Gastroesophageal sphincter (tissue), 4 donors: ENCODE measurements around the gene LSS. TPM values are rescaled to one million over a fixed set of nuclear protein-coding genes. Genes with fewer than 3 reads are reported as not detected.

Experiments
- ATAC-seq: fragments of 150-250 bp; one replicate; pipeline ENCODE4 v1.9.1; 2016; ENCODE audit warnings: mild to moderate bottlenecking, moderate library complexity
- H3K27ac ChIP-seq, 4 donors: fragments of 200-600 bp; sonication (generic) in 3 of 4; 1 replicate in 3 of 4; 2 replicates in 1 of 4; pipeline ENCODE4 v1.5.1; 2016 to 2019
- H3K27me3 ChIP-seq: fragments of 200-600 bp; sonication (generic); one replicate; pipeline ENCODE4 v1.5.1; 2019
- H3K36me3 ChIP-seq, 2 donors: fragments of 200-600 bp; sonication (generic); one replicate each; pipeline ENCODE4 v1.5.1; 2019; ENCODE audit warnings: control low read depth in 1 of 2
- H3K4me1 ChIP-seq, 3 donors: fragments of 200-600 bp; sonication (generic); 1 replicate in 2 of 3; 2 replicates in 1 of 3; pipeline ENCODE4 v1.5.1; 2016 to 2019; ENCODE audit warnings: control low read depth in 2 of 3
- H3K4me3 ChIP-seq, 2 donors: fragments of 200-600 bp; sonication (generic); one replicate each; pipeline ENCODE4 v1.5.1; 2019; ENCODE audit warnings: mild to moderate bottlenecking in 1 of 2, moderate library complexity in 1 of 2
- H3K9me3 ChIP-seq, 3 donors: fragments of 200-600 bp; sonication (generic); one replicate each; pipeline ENCODE4 v1.5.1; 2017 to 2019; ENCODE audit warnings: control low read depth in 2 of 3
- EP300 ChIP-seq: sonication (generic); formaldehyde crosslinking; IDR thresholded peaks from one replicate; pipeline ENCODE4 v1.6.1; 2017; ENCODE audit warnings: antibody characterized with exemption, mild to moderate bottlenecking
- POLR2A ChIP-seq, 2 donors: fragments of 450-650 bp; IDR thresholded peaks; one replicate each; pipeline ENCODE4 v1.6.1; 2017; ENCODE audit warnings: antibody characterized with exemption in 2 of 2, mild to moderate bottlenecking in 2 of 2, moderate library complexity in 1 of 2
- POLR2AphosphoS5 ChIP-seq: sonication (generic); formaldehyde crosslinking; IDR thresholded peaks from one replicate; pipeline ENCODE4 v1.6.1; 2017; ENCODE audit warnings: antibody characterized with exemption
- WGBS, 2 donors: methylation state at CpG; one replicate each; pipeline ENCODE4 v1.1.5; 2018; ENCODE audit warnings: low coverage in 1 of 2; 5-methylcytosine and 5-hydroxymethylcytosine counted together
- total RNA-seq, 4 donors: library from RNA; depleted of rRNA; stranded (reverse); fragments of >200 nt; gene quantifications; one replicate each; pipeline ENCODE4 v1.1.0, GENCODE V29; 2016
- TF ChIP-seq, protein P1 (sequence below), 4 experiments: fragments of 200-600 bp in 2 of 4; fragments of 450-650 bp in 2 of 4; sonication (generic) in 1 of 4; IDR thresholded peaks; one replicate each; pipeline ENCODE4 v1.5.1; 2017 to 2019; ENCODE audit warnings: antibody characterized with exemption in 4 of 4, mild to moderate bottlenecking in 2 of 4, moderate library complexity in 2 of 4

Gene LSS
- total RNA-seq, 4 donors from 2014 or later: 57.7 to 104 (median 85.7) TPM

DNA sequence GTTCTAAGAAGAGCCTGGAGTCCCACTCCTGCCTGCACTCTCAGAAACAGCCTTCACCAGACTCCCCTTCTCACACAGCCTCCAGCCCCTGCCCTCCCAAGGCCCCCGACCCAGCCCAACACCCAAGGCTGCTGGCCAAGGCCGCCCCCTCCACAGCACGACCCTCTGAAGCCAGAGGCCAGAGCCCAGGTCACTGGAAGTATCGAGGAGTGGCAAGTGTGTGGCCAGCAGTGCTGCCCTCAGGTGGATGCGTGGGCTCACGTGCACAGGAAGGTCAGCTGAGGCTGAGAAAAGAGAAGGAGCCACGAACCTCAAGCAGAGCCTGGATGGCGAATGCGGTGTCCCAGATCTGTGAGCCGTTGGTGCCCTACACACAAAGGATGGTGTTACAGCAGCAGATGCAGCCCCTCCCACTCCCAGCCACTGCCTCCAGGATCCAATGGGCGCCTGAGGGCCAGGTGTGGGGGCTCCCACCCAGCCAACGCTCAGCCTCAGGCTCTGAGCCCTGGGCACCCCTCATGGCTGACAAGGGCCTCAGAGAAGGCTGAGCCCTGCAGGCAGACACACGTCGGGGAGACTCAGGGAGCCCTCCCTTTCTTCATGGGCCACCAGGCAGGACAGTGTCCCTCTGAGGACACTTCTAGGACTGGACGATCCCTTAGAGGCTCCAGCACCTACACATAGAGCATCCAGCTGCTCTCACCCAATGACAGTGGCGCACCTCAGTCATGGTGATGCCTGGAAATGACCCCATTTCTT, 18.0 kb downstream of the LSS start:
- Histone ChIP-seq H3K4me3 (no peak overlapping the region), H3K27ac (no peak overlapping the region), H3K36me3 (peaks cover 0 to 100% of the 10 kb centered on the region in 2 donors), H3K27me3 (no peaks in the 10 kb centered on the region), H3K4me1 (no peaks in the 10 kb centered on the region), H3K9me3 (no peaks in the 10 kb centered on the region)
- no peak for TF ChIP-seq EP300
- TF ChIP-seq POLR2AphosphoS5: no peak
- TF ChIP-seq, protein P1, sequence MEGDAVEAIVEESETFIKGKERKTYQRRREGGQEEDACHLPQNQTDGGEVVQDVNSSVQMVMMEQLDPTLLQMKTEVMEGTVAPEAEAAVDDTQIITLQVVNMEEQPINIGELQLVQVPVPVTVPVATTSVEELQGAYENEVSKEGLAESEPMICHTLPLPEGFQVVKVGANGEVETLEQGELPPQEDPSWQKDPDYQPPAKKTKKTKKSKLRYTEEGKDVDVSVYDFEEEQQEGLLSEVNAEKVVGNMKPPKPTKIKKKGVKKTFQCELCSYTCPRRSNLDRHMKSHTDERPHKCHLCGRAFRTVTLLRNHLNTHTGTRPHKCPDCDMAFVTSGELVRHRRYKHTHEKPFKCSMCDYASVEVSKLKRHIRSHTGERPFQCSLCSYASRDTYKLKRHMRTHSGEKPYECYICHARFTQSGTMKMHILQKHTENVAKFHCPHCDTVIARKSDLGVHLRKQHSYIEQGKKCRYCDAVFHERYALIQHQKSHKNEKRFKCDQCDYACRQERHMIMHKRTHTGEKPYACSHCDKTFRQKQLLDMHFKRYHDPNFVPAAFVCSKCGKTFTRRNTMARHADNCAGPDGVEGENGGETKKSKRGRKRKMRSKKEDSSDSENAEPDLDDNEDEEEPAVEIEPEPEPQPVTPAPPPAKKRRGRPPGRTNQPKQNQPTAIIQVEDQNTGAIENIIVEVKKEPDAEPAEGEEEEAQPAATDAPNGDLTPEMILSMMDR (IDR thresholded peaks at IDR 0.05): no peak
- no peak for TF ChIP-seq POLR2A (IDR thresholded peaks at IDR 0.05)
- WGBS, 2 donors: 100% methylated on average over 3 of the region's 16 CpGs; no CpG with 5 or more reads in 1 of the 2 donors
- no peak for ATAC-seq

DNA sequence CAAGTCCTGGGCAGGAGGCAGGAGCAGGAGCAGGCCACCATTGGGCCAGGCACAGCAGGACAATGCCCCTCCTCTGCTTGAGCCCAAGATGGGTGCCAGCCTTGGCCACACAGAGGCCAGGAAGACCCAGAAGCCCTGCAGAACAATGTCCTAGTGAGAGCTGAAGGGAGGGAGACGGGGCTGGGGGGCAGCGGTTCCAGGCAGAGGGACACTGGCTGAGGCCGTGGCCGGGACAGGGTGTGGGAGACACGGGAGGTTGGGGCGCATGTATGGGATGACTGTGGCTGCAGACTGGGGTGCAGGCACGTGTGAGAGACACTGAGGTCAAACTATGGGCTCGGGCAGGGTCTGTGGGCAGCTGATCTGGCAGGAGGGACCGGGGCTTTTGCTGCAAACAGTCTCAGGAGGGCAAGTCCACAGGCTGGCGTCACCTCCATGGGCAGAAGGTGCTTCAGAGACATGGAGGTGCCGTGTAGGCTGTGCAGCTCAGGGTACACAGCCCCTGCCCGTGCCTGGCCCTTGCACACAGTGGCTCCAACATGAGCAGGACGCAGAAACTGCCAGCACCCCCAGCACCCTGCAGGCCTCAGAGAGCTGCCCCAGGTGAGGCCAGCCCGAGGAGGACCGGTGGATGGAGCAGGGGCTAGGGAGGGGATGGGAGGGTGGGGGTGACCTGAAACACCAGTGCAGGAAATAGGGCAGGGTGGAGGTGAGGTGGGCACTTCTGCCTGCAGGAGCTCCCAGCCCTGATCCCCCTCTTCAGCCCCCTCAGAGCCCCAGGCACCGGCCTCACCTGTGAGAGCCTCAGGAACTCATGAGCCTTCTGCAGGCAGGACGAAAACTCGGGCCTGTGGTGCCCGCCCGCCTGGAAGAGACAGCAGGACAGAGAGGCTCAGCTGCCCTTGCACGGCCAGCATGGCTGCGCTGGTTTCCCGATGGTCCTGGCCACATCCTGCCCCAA, 19.5 kb downstream of the LSS start:
- Histone ChIP-seq H3K4me3 (no peak overlapping the region), H3K9me3 (no peaks in the 10 kb centered on the region), H3K27ac (no peak overlapping the region), H3K36me3 (peaks cover 0 to 100% of the 10 kb centered on the region in 2 donors), H3K27me3 (no peaks in the 10 kb centered on the region), H3K4me1 (no peaks in the 10 kb centered on the region)
- no peak for ATAC-seq
- no peak for TF ChIP-seq EP300
- TF ChIP-seq, protein P1 (IDR thresholded peaks at IDR 0.05): no peak
- TF ChIP-seq POLR2AphosphoS5: no peak
- TF ChIP-seq POLR2A (IDR thresholded peaks at IDR 0.05): no peak
- 80 to 83% methylated on average over 1 to 12 of the region's 23 CpGs for WGBS, 2 donors

DNA sequence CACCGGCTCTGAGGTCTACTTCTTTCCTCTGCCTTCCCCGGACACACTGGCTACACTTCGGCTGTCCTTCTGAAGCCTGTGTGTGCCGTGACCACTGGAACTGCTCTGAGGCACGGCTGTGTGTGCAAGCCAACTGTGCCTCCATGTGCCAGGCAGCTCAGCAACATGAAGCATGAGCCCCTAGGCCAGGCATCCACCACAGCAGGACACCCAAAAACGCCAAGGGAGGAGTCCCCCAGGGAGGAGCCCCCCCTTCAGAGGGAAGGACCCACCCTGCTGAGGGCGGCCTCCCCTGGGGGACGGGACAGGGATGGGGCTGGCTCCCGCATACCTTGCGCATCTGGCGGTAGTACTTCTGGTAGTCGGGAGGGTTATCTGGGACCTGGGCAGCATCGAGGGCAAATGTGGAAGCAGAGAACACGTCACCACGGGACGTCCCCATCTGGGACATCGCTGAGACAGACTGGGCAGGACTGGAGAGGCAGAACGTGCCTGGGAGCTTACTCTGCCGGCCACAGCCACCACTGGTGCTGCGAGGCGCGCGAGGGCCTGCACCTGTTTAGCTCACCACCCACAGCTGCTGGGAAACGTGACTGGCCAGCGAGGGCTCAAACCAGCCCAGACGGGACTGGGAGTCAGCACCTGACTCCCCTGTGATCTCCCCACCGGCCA, 20.5 kb downstream of the LSS start:
- Histone ChIP-seq H3K27me3 (no peaks in the 10 kb centered on the region), H3K36me3 (peaks cover 0 to 100% of the 10 kb centered on the region in 2 donors), H3K27ac (no peak overlapping the region), H3K4me3 (no peak overlapping the region), H3K4me1 (no peaks in the 10 kb centered on the region), H3K9me3 (no peaks in the 10 kb centered on the region)
- no peak for ATAC-seq
- no peak for TF ChIP-seq POLR2AphosphoS5
- TF ChIP-seq POLR2A (IDR thresholded peaks at IDR 0.05): no peak
- TF ChIP-seq, protein P1 (IDR thresholded peaks at IDR 0.05): no peak
- TF ChIP-seq EP300: no peak
- 80% methylated on average over 2 of the region's 27 CpGs; no CpG with 5 or more reads in 1 of the 2 donors for WGBS, 2 donors

DNA sequence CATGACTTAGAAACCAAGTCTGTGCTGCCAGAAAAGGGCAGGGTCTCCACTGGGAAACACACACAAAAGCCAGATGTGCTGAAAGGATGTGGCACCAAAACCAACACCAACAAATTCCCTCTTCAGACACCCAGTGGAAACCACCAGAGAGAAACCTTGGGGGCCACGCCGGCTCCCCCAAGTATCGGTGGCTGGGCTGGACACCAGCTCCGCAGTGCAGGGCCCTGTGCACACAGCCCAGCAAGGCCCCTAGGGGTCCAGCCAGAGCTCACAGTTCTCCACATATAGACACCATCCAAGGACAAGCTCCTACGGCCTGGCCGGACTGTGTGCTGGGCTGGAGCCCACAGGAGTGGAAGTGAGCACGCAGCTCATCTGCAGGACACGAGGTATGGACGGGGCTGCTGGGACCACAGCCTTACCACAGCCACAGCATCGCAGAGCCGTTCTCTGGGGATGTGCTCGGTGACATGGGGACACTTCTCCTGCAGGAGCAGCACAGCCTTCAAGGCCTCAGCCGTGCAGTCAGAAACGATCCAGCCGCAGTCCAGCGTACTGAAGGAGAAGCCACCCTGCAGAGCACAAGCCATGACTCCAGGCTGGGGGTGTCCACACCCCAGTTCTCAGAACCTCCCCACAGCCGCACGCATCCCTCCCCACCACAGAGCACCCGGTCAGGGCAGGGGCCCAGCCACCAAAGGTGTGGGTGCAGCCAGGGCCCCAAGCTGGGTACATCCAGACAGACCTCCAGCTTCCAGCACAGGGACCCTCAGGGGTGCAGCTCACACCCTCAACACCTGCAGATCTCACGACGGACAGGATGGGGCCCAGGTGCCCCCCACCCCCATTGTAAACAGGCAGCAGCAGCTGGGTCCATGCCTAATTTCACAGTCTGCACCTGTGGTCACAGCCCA, 21.3 kb downstream of the LSS start:
- TF ChIP-seq, protein P1 (IDR thresholded peaks at IDR 0.05): no peak
- TF ChIP-seq POLR2AphosphoS5 (no peak), POLR2A (IDR thresholded peaks at IDR 0.05) (no peak), EP300 (no peak)

More for the DNA sequence above, 21.3 kb downstream of the LSS start:
- 80% methylated on average over 2 of the region's 21 CpGs; no CpG with 5 or more reads in 1 of the 2 donors for WGBS, 2 donors
- H3K9me3 ChIP-seq: no peaks in the 10 kb centered on the region
- H3K36me3 ChIP-seq: peaks cover 0 to 100% of the 10 kb centered on the region in 2 donors
- no peak for ATAC-seq
- no peak overlapping the region for H3K4me3 ChIP-seq
- H3K27me3 ChIP-seq: no peaks in the 10 kb centered on the region
- H3K27ac ChIP-seq: no peak overlapping the region
- H3K4me1 ChIP-seq: no peaks in the 10 kb centered on the region
